SK-N-SH treated with all-trans-retinoic acid at 6 μM for 48 hours (cell line): ENCODE results near the gene ARID4B.
"Not testable (repeated sequence)": the region's sequence is repeated elsewhere in the genome, so short reads cannot be mapped to it uniquely, and the experiment has no call there.

Experiments used
- ATAC-seq: fragments of 200-7000 bp; cut with Tn5 transposase; 3 replicates; pipeline ENCODE4 v1.9.1; 2020; ENCODE audit warnings: mild to moderate bottlenecking, moderate library complexity
- ARNTL ChIP-seq: fragments of 450-650 bp; formaldehyde crosslinking; IDR thresholded peaks from 2 replicates; pipeline ENCODE4 v1.5.0; 2020; ENCODE audit warnings: low read depth, mild to moderate bottlenecking, moderate library complexity, borderline replicate concordance
- BACH2 ChIP-seq: fragments of 250-450 bp; sonication (Bioruptor Pico); IDR thresholded peaks from 2 replicates; pipeline ENCODE4 v1.9.0; 2021; ENCODE audit warnings: mild to moderate bottlenecking, borderline replicate concordance
- CREB5 ChIP-seq: fragments of 250-450 bp; sonication (Bioruptor Pico); IDR thresholded peaks from 2 replicates; pipeline ENCODE4 v1.5.1; 2020; ENCODE audit warnings: low read depth, mild to moderate bottlenecking, moderate library complexity
- CSDC2 ChIP-seq: fragments of 250-450 bp; sonication (Bioruptor Pico); IDR thresholded peaks from 2 replicates; pipeline ENCODE4 v1.5.0; 2020; ENCODE audit warnings: mild to moderate bottlenecking, moderate library complexity
- CSRNP3 ChIP-seq: fragments of 250-450 bp; sonication (Bioruptor Pico); IDR thresholded peaks from 2 replicates; pipeline ENCODE4 v1.5.1; 2021; ENCODE audit warnings: mild to moderate bottlenecking, moderate library complexity
- ESRRG ChIP-seq: fragments of 250-450 bp; sonication (Bioruptor Pico); IDR thresholded peaks from 2 replicates; pipeline ENCODE4 v1.6.1; 2021; ENCODE audit warnings: mild to moderate bottlenecking
- GLIS3 ChIP-seq: fragments of 250-450 bp; sonication (Bioruptor Pico); IDR thresholded peaks from 2 replicates; pipeline ENCODE4 v1.5.0; 2020; ENCODE audit warnings: mild to moderate bottlenecking, moderate library complexity
- ISL1 ChIP-seq: fragments of 250-450 bp; sonication (Bioruptor Pico); IDR thresholded peaks from 2 replicates; pipeline ENCODE4 v2.1.2; 2022; ENCODE audit warnings: mild to moderate bottlenecking, moderate library complexity
- OSR1 ChIP-seq: fragments of 250-450 bp; sonication (Bioruptor Pico); IDR thresholded peaks from 2 replicates; pipeline ENCODE4 v1.8.0; 2022; ENCODE audit warnings: moderate library complexity, mild to moderate bottlenecking, inconsistent platforms
- PATZ1 ChIP-seq: fragments of 250-450 bp; sonication (Bioruptor Pico); IDR thresholded peaks from 2 replicates; pipeline ENCODE4 v1.8.0; 2020; ENCODE audit warnings: mild to moderate bottlenecking, moderate library complexity, borderline replicate concordance
- PPARA ChIP-seq: fragments of 250-450 bp; sonication (Bioruptor Pico); IDR thresholded peaks from 2 replicates; pipeline ENCODE4 v1.5.0; 2020; ENCODE audit warnings: mild to moderate bottlenecking, borderline replicate concordance
- RARB ChIP-seq: fragments of 250-450 bp; sonication (Bioruptor Pico); IDR thresholded peaks from 2 replicates; pipeline ENCODE4 v1.8.0; 2021; ENCODE audit warnings: mild to moderate bottlenecking, moderate library complexity
- SNAI2 ChIP-seq: fragments of 250-450 bp; sonication (Bioruptor Pico); IDR thresholded peaks from 2 replicates; pipeline ENCODE4 v1.5.0; 2020; ENCODE audit warnings: mild to moderate bottlenecking, moderate library complexity
- TCF4 ChIP-seq: fragments of 250-450 bp; sonication (Bioruptor Pico); IDR thresholded peaks from 2 replicates; pipeline ENCODE4 v1.8.0; 2021; ENCODE audit warnings: mild to moderate bottlenecking, moderate library complexity, borderline replicate concordance
- TOX ChIP-seq: fragments of 250-450 bp; sonication (Bioruptor Pico); IDR thresholded peaks from 2 replicates; pipeline ENCODE4 v1.8.0; 2021; ENCODE audit warnings: mild to moderate bottlenecking, moderate library complexity, borderline replicate concordance
- ZC3H10 ChIP-seq: fragments of 250-450 bp; sonication (Bioruptor Pico); IDR thresholded peaks from 2 replicates; pipeline ENCODE4 v1.5.1; 2021; ENCODE audit warnings: mild to moderate bottlenecking, moderate library complexity
- ZFP30 ChIP-seq: fragments of 450-650 bp; formaldehyde crosslinking; IDR thresholded peaks from 2 replicates; pipeline ENCODE4 v1.5.0; 2022; ENCODE audit warnings: mild to moderate bottlenecking, moderate library complexity
- ZNF565 ChIP-seq: fragments of 450-650 bp; formaldehyde crosslinking; conservative IDR thresholded peaks from 2 replicates; pipeline ENCODE4 v1.5.0; 2020; ENCODE audit warnings: low read depth, mild to moderate bottlenecking, moderate library complexity
- ZNF70 ChIP-seq: fragments of 450-650 bp; formaldehyde crosslinking; IDR thresholded peaks from 2 replicates; pipeline ENCODE4 v1.5.0; 2020; ENCODE audit warnings: mild to moderate bottlenecking, moderate library complexity
- ZNF8 ChIP-seq: fragments of 450-650 bp; formaldehyde crosslinking; IDR thresholded peaks from 2 replicates; pipeline ENCODE4 v1.5.0; 2020; ENCODE audit warnings: mild to moderate bottlenecking, moderate library complexity

ARID4B gene

GRCh38 chr1:235313262-235313661 lies 14.7 kb downstream of the ARID4B start (continued):
- no peak for TF ChIP-seq PATZ1 (CRISPR knock-in tag)
- TF ChIP-seq ESRRG (CRISPR knock-in tag), result no peak
- no peak for TF ChIP-seq CSDC2 (CRISPR knock-in tag)
- no peak for TF ChIP-seq PPARA (CRISPR knock-in tag)
- no peak for TF ChIP-seq GLIS3 (CRISPR knock-in tag)
- TF ChIP-seq, all 23 proteins: peak for 0

- ATAC-seq, result not testable (repeated sequence)
Observed at GRCh38 chr1:235309206-235309605, 18.8 kb downstream of the ARID4B start.

GRCh38 chr1:235307158-235308124 lies 20.5 kb downstream of the ARID4B start:
- ATAC-seq, result peak; percentile 53
- no peak for TF ChIP-seq CREB5
- no peak for TF ChIP-seq PATZ1 (CRISPR knock-in tag)
- TF ChIP-seq TOX (CRISPR knock-in tag), result no peak
- no peak for TF ChIP-seq GLIS3 (CRISPR knock-in tag)
- no peak for TF ChIP-seq RARB (CRISPR knock-in tag)
- no peak for TF ChIP-seq OSR1
- TF ChIP-seq ESRRG (CRISPR knock-in tag), result no peak
- no peak for TF ChIP-seq PPARA (CRISPR knock-in tag)
- no peak for TF ChIP-seq CSDC2 (CRISPR knock-in tag)
- no peak for TF ChIP-seq ARNTL (CRISPR knock-in tag)
- no peak for TF ChIP-seq CSRNP3 (CRISPR knock-in tag)
- TF ChIP-seq SNAI2 (CRISPR knock-in tag), result no peak
- TF ChIP-seq ZFP30, result no peak
- TF ChIP-seq TCF4 (CRISPR knock-in tag), result no peak
- no peak for TF ChIP-seq BACH2 (CRISPR knock-in tag)
- no peak for TF ChIP-seq ZNF565 (CRISPR knock-in tag)
- no peak for TF ChIP-seq ZNF70 (CRISPR knock-in tag)
- TF ChIP-seq, all 23 proteins: peak for 0

GRCh38 chr1:235304549-235305451 lies 23.2 kb downstream of the ARID4B start:
- ATAC-seq, result peak; percentile 84
- TF ChIP-seq ZC3H10 (CRISPR knock-in tag) (no peak), CSDC2 (CRISPR knock-in tag) (no peak), TCF4 (CRISPR knock-in tag) (no peak; the same call in 1 of the 2 replicates), PPARA (CRISPR knock-in tag) (no peak), CREB5 (no peak), GLIS3 (CRISPR knock-in tag) (no peak), ESRRG (CRISPR knock-in tag) (no peak), ZNF8 (no peak), ZFP30 (no peak), ZNF565 (CRISPR knock-in tag) (no peak), PATZ1 (CRISPR knock-in tag) (no peak), BACH2 (CRISPR knock-in tag) (no peak), ISL1 (CRISPR knock-in tag) (no peak)
